ENCODE measurements around the gene TXNDC11.

The TXNDC11 gene

GRCh38 chr16:11722468-11722808 lies 20.2 kb downstream of the TXNDC11 start:
- DNase-seq (ENCODE audit: low read depth in 3 of 3) = no peak

GRCh38 chr16:11721781-11722467 lies 20.7 kb downstream of the TXNDC11 start:
- DNase-seq (ENCODE audit: low read depth in 3 of 3) = no peak

- no peak for DNase-seq (ENCODE audit: low read depth in 3 of 3)
Observed at GRCh38 chr16:11719762-11720161, 22.9 kb downstream of the TXNDC11 start.

GRCh38 chr16:11719171-11719570 lies 23.5 kb downstream of the TXNDC11 start:
- DNase-seq (ENCODE audit: low read depth in 3 of 3) = no peak

GRCh38 chr16:11717811-11718210 lies 24.8 kb downstream of the TXNDC11 start:
- no peak for DNase-seq (ENCODE audit: low read depth in 3 of 3)

- no peak for DNase-seq (ENCODE audit: low read depth in 3 of 3)
Observed at GRCh38 chr16:11716336-11716735, 26.3 kb downstream of the TXNDC11 start.

- no peak for DNase-seq (ENCODE audit: low read depth in 3 of 3)
Observed at GRCh38 chr16:11715246-11715947, 27.3 kb downstream of the TXNDC11 start.

GRCh38 chr16:11712122-11712521 lies 30.5 kb downstream of the TXNDC11 start:
- DNase-seq (ENCODE audit: low read depth in 3 of 3) = no peak

- DNase-seq (ENCODE audit: low read depth in 3 of 3) = no peak
Observed at GRCh38 chr16:11711662-11712061, 31.0 kb downstream of the TXNDC11 start.

GRCh38 chr16:11708421-11708820 lies 34.2 kb downstream of the TXNDC11 start:
- DNase-seq (ENCODE audit: low read depth in 3 of 3) = no peak

GRCh38 chr16:11707679-11708197 lies 34.9 kb downstream of the TXNDC11 start:
- DNase-seq (ENCODE audit: low read depth in 3 of 3) = no peak

- no peak for DNase-seq (ENCODE audit: low read depth in 3 of 3)
Observed at GRCh38 chr16:11706180-11706742, 36.4 kb downstream of the TXNDC11 start.

GRCh38 chr16:11705311-11706025 lies 37.2 kb downstream of the TXNDC11 start:
- no peak for DNase-seq (ENCODE audit: low read depth in 3 of 3)

- no peak for DNase-seq (ENCODE audit: low read depth in 3 of 3)
Observed at GRCh38 chr16:11700264-11701029, 42.2 kb downstream of the TXNDC11 start.

GRCh38 chr16:11699234-11699894 lies 43.3 kb downstream of the TXNDC11 start:
- DNase-seq (ENCODE audit: low read depth in 3 of 3) = no peak

GRCh38 chr16:11698271-11698689 lies 44.4 kb downstream of the TXNDC11 start:
- DNase-seq (ENCODE audit: low read depth in 3 of 3) = no peak

GRCh38 chr16:11697319-11697718 lies 45.3 kb downstream of the TXNDC11 start:
- DNase-seq (ENCODE audit: low read depth in 3 of 3) = no peak

- DNase-seq (ENCODE audit: low read depth in 3 of 3) = no peak
Observed at GRCh38 chr16:11696266-11697012, 46.2 kb downstream of the TXNDC11 start.

GRCh38 chr16:11692651-11693050 lies 50.0 kb downstream of the TXNDC11 start:
- DNase-seq (ENCODE audit: low read depth in 3 of 3) = no peak

GRCh38 chr16:11692171-11692570 lies 50.5 kb downstream of the TXNDC11 start:
- no peak for DNase-seq (ENCODE audit: low read depth in 3 of 3)

Data from stimulated activated CD4-positive, alpha-beta T cell treated with anti-CD3 and anti-CD28 coated beads, TNF-alpha, amount 100 ng/mL, for 24 hours (primary cell).